BE2C (cell line): Measurements from ENCODE around the gene PAF1.

Experiments used
- DNase-seq: peaks from one replicate; pipeline ENCODE4 v3.0.0-alpha.2; 2020
- H3K27me3 ChIP-seq: fragments of 250-450 bp; sonication (Bioruptor Pico); 2 replicates; pipeline ENCODE4 v1.5.1; 2020; ENCODE audit warnings: mild to moderate bottlenecking
- H3K36me3 ChIP-seq: fragments of 250-450 bp; sonication (Bioruptor Pico); 2 replicates; pipeline ENCODE4 v1.5.1; 2020; ENCODE audit warnings: mild to moderate bottlenecking
- H3K4me1 ChIP-seq: fragments of 250-450 bp; sonication (Bioruptor Pico); 2 replicates; pipeline ENCODE4 v1.5.1; 2020
- H3K4me3 ChIP-seq: 2 replicates; pipeline ENCODE4 v1.5.1; 2011; ENCODE audit warnings: low read depth, low read length
- H3K9me3 ChIP-seq: fragments of 250-450 bp; sonication (Bioruptor Pico); 2 replicates; pipeline ENCODE4 v1.5.1; 2020
- CTCF ChIP-seq: IDR thresholded peaks from 2 replicates; pipeline ENCODE4 v1.5.1; 2012; ENCODE audit warnings: mild to moderate bottlenecking, low read depth, low read length

PAF1 gene

GRCh38 chr19:39426170-39426569 is 35.3 kb upstream of the PAF1 start:
- Histone ChIP-seq H3K27me3 (no peaks in the 10 kb centered on the region), H3K4me1 (no peaks in the 10 kb centered on the region), H3K9me3 (no peaks in the 10 kb centered on the region), H3K4me3 (no peak overlapping the region), H3K36me3 (peaks cover 19% of the 10 kb centered on the region)
- DNase-seq = no peak
- no peak for TF ChIP-seq CTCF

- no peak for TF ChIP-seq CTCF
These were observed 34.8 kb upstream of the PAF1 start for GRCh38 chr19:39425744-39426143.

GRCh38 chr19:39424934-39425333 is 34.0 kb upstream of the PAF1 start:
- Histone ChIP-seq H3K27me3 (no peaks in the 10 kb centered on the region), H3K9me3 (no peaks in the 10 kb centered on the region), H3K36me3 (peaks cover 19% of the 10 kb centered on the region), H3K4me3 (no peak overlapping the region), H3K4me1 (no peaks in the 10 kb centered on the region)
- no peak for DNase-seq
- no peak for TF ChIP-seq CTCF

More at GRCh38 chr19:39425744-39426143, 34.8 kb upstream of the PAF1 start:
- Histone ChIP-seq H3K27me3 (no peaks in the 10 kb centered on the region), H3K4me1 (no peaks in the 10 kb centered on the region), H3K9me3 (no peaks in the 10 kb centered on the region), H3K36me3 (peaks cover 19% of the 10 kb centered on the region), H3K4me3 (no peak overlapping the region)
- DNase-seq = no peak

GRCh38 chr19:39423258-39424086 is 32.6 kb upstream of the PAF1 start:
- peaks cover 28% of the 10 kb centered on the region for H3K36me3 ChIP-seq
- no peak for TF ChIP-seq CTCF

GRCh38 chr19:39422020-39422419 is 31.1 kb upstream of the PAF1 start:
- H3K36me3 ChIP-seq = peaks cover 29% of the 10 kb centered on the region
- no peaks in the 10 kb centered on the region for H3K4me1 ChIP-seq
- H3K9me3 ChIP-seq = no peaks in the 10 kb centered on the region
- TF ChIP-seq CTCF = no peak
- no peaks in the 10 kb centered on the region for H3K27me3 ChIP-seq
- H3K4me3 ChIP-seq = no peak overlapping the region
- DNase-seq = no peak

More at GRCh38 chr19:39423258-39424086, 32.6 kb upstream of the PAF1 start:
- Histone ChIP-seq H3K27me3 (no peaks in the 10 kb centered on the region), H3K4me3 (no peak overlapping the region), H3K4me1 (no peaks in the 10 kb centered on the region), H3K9me3 (no peaks in the 10 kb centered on the region)
- no peak for DNase-seq

- no peaks in the 10 kb centered on the region for H3K4me1 ChIP-seq
- TF ChIP-seq CTCF = no peak
- no peak for DNase-seq
- peaks cover 29% of the 10 kb centered on the region for H3K36me3 ChIP-seq
- H3K4me3 ChIP-seq = no peak overlapping the region
- H3K27me3 ChIP-seq = no peaks in the 10 kb centered on the region
- no peaks in the 10 kb centered on the region for H3K9me3 ChIP-seq
These were observed 29.9 kb upstream of the PAF1 start for GRCh38 chr19:39420769-39421168.
